ENCODE measurements around the gene NR3C2. TPM values are rescaled to one million over a fixed set of nuclear protein-coding genes. Genes with fewer than 3 reads are reported as not detected.
A peak's percentile ranks its signal among the peaks of the same experiment; 100 is the strongest.

The NR3C2 gene
- total RNA-seq, 1 donor from 2014 or later = 24.7 TPM

DNA sequence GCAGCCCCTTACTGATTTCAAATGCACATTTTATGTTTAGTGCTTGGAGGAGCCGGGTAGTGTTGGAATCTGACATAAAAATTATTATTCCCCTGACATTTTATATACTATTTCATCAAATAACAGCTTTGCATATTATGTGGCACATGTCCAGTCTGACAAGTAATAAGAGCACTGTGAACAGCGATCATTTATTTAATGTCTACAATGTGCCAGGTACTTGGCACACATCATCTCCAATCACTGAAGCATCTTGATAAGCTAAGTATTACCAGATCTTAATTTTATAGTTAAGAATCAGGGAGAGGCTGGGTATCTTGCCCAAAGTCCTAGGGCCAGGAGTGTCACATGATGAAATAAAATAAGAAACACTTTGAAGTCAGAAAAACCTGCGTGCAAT is 197.2 kb downstream of the NR3C2 start:
- DNase-seq = no peak
- intact Hi-C loops (cut with DNase I) = no loop called here
- ATAC-seq (ENCODE audit: poor library complexity) = no peak

DNA sequence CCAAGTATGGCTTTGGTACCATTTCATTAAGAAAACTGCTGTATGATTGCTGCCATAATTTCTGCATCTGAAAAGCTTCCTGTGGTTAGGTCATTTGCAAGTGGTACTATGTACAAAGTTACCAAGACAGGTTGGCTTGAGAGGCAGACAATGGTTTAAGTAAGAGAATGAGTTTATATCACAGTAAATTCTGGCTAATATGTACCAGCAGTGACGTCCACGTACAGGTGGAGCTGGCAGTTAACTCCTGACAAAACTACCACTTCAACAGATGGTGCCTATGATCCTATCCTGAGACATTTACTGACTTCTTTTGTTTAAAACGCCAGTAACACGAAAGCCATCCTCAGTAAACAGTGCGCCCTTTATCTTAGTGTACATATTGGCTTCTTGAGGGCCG is 198.4 kb downstream of the NR3C2 start:
- ATAC-seq (ENCODE audit: poor library complexity) (no peak), DNase-seq (no peak)
- intact Hi-C loops (cut with DNase I) = no loop called here

DNA sequence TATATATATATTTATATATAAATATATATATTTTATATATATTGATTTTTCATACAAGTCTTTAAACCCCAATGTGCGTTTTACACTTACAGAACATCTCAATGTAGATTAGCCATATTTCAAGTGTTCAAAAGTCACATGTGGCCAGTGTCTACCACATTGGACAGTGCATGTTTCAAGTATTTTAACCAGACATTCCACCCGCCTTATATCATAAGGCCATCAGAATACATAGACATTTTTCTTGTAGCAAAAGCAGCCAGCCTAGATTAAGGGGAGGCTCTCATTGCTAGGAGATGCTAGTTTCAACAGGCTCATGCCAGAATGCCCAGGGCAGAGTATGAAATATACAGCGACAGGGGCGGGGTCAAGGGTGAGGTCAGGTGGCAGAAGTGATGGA is 202.0 kb downstream of the NR3C2 start:
- no peak for ATAC-seq (ENCODE audit: poor library complexity)
- no peak for DNase-seq
- intact Hi-C loops (cut with DNase I) = no loop called here

- DNase-seq (peak; percentile 47), ATAC-seq (ENCODE audit: poor library complexity) (peak; percentile 29)
- intact Hi-C loops (cut with DNase I) = no loop called here
Measured at GRCh38 chr4:148239494-148239985, 202.7 kb downstream of the NR3C2 start.

DNA sequence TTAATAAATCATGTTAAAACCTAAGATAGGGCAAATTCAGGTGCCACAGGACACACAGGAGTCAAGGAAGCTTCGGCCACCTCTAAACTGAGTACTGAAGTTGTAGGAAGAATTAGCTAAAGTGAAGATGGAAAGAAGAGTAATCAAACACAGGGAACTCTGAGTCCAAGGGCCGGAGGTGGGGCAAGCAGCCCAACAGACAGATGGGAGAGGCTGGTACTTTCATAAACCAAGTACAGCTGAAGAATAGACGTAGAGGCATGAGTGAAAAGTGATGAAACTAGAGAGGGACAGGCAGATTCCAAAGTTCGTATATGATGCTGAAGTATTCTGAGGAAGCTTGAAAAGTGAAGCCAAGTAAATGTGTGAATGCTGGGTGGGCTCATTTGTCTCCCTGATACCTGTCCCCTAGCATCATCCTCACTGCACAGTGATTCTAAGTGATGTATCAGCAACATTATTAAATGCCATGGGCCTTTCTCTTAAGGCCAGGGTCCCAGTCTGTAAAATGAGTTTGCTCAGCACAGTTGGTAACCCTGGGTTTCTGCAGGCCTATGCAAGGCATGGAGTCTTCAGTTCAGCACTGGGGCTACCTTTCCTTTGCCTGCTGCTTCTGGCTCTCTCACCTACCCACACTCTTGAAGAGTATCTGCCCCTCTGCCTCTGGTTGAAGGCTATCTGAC is 203.3 kb downstream of the NR3C2 start:
- DNase-seq (no peak), ATAC-seq (ENCODE audit: poor library complexity) (peak; percentile 51)
- intact Hi-C loops (cut with DNase I) = no loop called here

DNA sequence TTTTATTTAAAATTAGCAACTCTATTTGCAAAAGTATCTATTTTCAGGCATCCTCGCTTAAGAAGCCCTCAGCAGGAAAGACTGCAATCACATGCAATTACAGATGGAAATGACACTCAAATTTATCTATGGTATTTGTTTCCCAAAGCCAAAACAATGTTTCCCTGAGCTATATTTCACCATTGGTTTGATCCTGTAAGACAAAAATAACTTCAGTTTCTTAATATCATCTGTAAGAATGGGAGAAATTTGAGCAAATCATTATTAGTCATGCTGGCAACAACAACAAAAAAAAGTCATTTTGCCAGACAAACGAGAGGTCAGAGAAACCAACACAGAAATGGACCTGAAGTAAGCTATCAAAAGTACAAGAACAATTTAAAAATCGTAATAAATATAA is 204.1 kb downstream of the NR3C2 start:
- DNase-seq (no peak), ATAC-seq (ENCODE audit: poor library complexity) (peak; percentile 21)
- intact Hi-C loops (cut with DNase I) = no loop called here

DNA sequence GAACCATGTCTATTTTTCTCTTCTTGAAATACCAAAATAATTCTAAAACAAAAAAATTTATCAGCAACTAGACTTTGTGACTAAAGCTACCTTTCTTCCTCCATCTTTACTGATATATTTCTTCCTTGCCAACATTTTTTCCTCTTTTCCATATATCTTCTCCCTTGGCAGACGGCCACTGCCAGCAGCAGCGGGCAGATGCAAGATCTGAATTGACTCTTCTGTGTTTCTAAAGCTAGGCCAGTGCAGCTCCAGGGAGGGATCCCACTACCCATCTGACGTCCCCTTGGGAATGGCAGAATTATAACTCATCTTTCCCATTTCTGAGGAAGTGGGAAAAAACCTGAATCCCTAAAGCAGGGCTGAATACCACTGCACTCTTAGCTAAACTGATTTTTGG is 206.4 kb downstream of the NR3C2 start:
- intact Hi-C loops (cut with DNase I) = no loop called here
- ATAC-seq (ENCODE audit: poor library complexity) = no peak
- DNase-seq = no peak

DNA sequence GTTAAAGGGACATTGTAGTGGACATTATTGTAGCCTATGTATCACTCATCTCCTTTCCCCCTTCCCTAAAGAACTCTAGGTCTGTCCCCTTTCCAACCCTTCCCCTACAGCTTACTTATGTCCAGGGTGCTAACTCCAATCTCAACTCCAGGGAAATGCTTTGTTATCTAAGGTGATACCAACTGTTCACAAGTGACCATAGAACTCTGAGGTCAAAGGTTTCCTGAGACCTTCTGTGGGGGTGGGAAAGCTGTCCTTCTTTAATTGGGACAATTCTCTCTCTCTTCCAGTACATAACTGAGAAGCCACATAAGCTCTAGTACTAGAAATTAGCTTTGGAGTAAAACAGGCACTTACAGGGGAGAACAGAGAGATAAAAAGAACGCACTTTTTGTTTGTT is 212.4 kb downstream of the NR3C2 start:
- ATAC-seq (ENCODE audit: poor library complexity) (no peak), DNase-seq (no peak)
- intact Hi-C loops (cut with DNase I) = no loop called here

GRCh38 chr4:148229028-148229427 is 213.2 kb downstream of the NR3C2 start:
- ATAC-seq (ENCODE audit: poor library complexity) (no peak), DNase-seq (no peak)
- intact Hi-C loops (cut with DNase I) = no loop called here

- no peak for ATAC-seq (ENCODE audit: poor library complexity)
- intact Hi-C loops (cut with DNase I) = no loop called here
- DNase-seq = no peak
Measured at GRCh38 chr4:148227147-148227546, 215.1 kb downstream of the NR3C2 start.

GRCh38 chr4:148226341-148226740 is 215.9 kb downstream of the NR3C2 start:
- DNase-seq (no peak), ATAC-seq (ENCODE audit: poor library complexity) (no peak)
- intact Hi-C loops (cut with DNase I) = no loop called here

- DNase-seq (no peak), ATAC-seq (ENCODE audit: poor library complexity) (no peak)
- intact Hi-C loops (cut with DNase I) = no loop called here
Measured at GRCh38 chr4:148225639-148226038, 216.6 kb downstream of the NR3C2 start.

DNA sequence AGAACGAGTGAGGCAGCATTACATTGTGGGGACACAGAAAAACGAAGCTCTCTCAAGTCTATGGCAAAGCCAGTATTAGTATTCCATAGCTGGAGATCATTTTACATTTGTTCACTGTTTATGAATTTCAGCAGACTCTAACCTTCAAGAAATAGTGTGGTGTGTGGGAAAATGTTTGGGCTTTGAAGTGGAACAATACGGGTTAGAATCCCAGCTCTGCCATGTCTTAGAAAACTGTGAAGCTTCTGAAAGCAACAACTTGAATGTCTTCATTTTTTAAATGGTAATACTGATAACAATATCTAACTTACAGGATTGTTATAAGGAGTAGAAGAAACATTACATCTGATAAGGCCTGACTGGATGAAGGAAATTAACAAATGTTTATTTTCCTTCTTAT is 217.7 kb downstream of the NR3C2 start:
- DNase-seq = no peak
- intact Hi-C loops (cut with DNase I) = no loop called here
- ATAC-seq (ENCODE audit: poor library complexity) = no peak

GRCh38 chr4:148222991-148223660 is 219.1 kb downstream of the NR3C2 start:
- DNase-seq = no peak
- intact Hi-C loops (cut with DNase I) = no loop called here
- ATAC-seq (ENCODE audit: poor library complexity) = no peak

DNA sequence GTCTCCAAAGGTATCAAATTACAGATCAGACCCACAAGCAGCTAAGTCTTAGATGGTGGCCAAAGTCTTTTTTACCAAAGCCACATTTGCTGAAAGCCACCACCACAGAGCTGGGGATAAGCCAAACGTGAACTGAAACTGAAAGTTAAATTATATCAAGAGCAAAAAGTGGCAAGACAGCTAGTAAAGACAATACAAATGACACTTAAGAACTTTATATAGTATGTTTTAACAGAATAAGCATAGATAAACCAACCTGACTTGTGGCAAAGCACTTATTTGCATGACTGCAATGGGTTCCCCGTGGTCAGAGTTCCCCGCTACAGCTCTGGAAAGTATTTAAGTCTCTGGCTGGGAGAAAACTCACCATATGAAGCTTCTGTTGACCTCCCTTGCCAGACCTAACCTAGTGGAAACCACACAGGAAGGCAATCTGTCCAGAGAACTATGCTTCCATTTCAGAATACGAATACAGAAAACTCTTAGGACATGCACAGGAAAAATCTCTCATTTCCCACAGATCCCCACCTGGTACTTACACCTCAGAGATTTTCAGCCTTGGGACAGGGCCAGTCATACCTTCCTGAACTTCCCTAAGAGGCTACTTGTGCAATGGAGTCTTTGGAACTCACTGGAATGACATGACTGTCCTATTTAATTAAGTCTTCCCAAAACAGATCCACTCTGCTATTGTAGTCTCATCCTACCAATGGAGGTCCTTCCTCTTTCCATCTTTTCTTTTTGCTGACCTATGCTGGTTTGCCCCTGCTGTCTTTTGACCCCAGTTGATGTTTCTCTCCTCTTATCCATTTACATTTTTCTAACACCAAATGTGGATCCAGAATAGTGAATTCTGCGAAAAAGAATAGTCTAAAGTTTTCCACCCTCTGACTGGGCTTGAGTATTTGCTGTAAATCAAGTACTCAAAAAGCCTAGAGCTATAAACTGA is 225.1 kb downstream of the NR3C2 start:
- ATAC-seq (ENCODE audit: poor library complexity) (peak; percentile 21), DNase-seq (no peak)
- intact Hi-C loops (cut with DNase I) = no loop called here

DNA sequence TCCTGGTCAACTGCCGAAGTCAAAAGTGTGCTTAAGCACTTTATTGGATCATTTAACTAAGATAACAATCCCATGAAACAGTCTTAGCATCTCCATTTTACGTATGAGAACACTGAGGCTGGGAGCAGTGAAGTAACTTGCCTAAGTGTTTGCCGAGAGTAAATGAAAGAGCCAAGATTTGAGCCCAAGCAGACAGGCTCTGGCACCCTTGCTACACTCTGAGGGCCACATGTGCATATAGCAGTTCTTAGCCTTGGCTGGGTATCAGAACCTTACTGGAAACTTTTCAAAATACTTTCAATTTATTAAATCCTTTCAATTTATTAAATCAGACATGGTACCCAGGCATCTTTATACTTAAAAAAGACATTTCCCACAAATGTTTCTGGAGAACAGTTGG is 225.9 kb downstream of the NR3C2 start:
- intact Hi-C loops (cut with DNase I) = no loop called here
- DNase-seq (no peak), ATAC-seq (ENCODE audit: poor library complexity) (no peak)

- ATAC-seq (ENCODE audit: poor library complexity) = peak; percentile 76
- DNase-seq = no peak
- intact Hi-C loops (cut with DNase I) = no loop called here
Measured at GRCh38 chr4:148215202-148215601, 227.0 kb downstream of the NR3C2 start.

- intact Hi-C loops (cut with DNase I) = no loop called here
- ATAC-seq (ENCODE audit: poor library complexity) (peak; percentile 87), DNase-seq (peak; percentile 74)
Measured at GRCh38 chr4:148214529-148215166, 227.6 kb downstream of the NR3C2 start.

DNA sequence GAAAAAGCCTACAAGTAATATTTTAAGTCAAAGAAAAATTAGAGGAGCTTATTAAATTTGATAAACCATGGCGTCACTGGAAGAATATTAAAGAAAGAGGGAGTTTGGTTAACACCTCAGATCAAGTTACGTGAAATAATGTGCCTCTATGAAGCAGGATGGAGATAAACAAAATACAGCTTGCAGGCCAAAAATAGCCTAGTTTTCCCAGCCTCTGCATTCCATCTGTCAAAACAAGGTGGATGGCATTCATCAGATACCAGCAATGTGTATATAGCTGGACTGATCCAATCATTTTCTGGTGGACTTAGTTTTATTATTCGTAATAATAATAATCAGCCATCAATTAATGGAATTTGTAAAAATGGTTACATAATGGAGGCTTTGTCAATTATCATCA is 230.7 kb downstream of the NR3C2 start:
- peak; percentile 25 for ATAC-seq (ENCODE audit: poor library complexity)
- intact Hi-C loops (cut with DNase I) = no loop called here
- no peak for DNase-seq
